Embryonic facial prominence (tissue), 1 donor: ENCODE measurements around the gene MFRP.
A peak's percentile ranks its signal among the peaks of the same experiment; 100 is the strongest.

Experiments used
- DNase-seq: peaks from one replicate; pipeline ENCODE4 v3.0.0-alpha.2; 2016; ENCODE audit errors: extremely low spot score

MFRP gene

DNA sequence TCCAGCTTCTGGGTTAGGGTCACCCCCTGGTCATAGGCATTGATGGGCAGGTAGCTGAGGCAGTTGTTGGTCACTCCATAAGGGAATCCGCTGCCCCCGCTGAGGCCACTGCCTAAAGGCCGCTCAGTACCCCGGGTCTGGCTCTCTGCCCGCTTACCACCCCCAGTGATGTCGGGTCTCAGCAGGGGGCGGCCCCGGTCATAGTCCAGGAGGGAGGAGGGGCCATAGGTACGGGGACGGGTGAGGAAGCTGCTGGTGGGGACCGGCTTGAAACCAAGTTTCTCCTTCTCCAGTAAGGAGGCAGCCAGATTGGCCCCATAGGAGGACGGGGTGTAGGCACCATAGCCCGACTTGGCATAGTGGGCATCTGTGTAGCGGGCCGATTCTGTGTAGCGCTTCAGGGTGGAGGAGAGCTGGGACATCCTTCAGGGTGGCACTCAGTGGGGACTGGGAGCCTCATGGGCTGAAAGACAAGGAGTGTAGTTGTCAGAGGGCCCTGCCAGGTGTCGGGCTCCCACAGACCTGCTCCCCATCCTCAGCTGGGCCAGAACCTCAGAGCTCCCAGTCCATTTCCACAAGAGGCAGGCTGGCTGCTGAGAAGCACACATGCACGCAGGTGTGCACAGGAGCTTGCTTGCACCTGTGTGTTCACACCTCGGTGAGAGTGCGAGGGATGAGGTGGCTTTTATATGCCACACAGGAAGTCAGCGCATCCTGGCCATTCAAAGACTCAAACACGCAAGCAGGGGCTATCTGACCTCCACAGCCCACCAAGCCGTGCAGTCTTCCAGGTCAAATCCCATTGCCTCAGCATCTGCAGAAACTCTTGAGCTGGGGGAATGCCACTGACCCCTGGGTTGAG, 26.8 kb upstream of the MFRP start:
- DNase-seq, result no peak

DNA sequence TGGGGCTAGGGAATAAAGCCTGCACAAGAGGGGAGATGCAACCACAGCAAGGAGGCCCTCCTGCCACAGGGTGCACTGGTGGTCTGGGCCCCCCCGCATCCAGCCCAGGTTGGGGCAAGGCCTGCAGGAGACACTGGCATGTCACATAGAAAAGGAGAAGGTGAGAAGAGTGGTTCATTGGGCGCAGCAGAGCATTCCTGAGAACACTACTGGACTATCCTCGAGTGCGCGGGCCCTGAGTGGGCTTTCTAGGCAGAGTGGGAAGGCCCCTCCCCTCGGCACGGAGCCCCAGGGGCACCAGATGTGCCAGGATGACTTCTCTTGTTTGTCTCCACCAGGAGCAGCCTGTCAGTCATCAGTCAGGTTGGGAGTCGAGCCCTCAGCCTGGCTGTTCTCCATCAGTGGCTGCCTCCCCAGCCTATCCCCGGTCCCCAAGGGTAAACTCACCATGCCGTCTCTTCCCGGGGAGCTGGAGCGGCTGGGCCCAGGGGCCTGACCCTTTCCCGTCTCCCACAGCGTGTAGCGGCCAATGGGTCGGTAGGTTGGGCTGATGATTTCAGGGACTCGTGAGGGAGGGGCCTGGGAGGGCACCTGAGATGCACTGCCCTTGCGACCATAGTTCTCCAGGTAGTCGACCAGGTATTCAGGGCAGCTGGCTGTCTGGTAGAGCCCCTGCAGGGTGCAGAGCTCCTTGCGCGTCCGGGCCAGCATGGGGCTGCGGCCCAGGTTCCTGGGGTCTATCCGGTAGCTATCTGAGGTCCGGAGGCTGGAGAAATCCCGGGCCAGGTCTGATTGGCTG, 26.0 kb upstream of the MFRP start:
- DNase-seq, result no peak

- no peak for DNase-seq
Measured at GRCh38 chr11:119371778-119372182, 25.3 kb upstream of the MFRP start.

DNA sequence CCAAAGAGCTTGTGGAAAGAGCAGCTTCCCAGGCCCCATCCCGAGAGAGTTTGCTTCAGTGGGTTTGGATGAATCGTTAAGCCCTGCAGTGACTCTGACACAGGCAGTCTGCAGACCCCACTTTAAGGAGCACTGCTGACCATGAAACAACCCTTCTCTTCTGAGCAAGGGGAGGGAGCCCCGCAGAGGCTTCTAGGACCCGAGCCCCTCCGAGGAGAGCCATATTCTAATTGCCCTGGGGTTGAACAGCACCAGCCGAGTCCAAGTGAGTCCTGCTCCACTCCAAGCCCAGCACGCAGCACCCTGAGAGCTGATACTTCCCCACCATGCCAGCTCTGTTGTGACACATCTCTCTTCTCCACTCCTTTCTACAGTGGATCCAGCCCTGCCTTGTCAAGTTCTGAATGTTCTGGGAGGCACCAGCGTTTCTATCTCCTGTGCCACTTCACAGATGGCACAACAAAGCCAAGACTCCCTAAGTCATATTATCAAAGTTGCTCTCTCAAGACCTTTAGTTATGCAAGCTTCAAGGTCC, 24.6 kb upstream of the MFRP start:
- DNase-seq, result no peak

DNA sequence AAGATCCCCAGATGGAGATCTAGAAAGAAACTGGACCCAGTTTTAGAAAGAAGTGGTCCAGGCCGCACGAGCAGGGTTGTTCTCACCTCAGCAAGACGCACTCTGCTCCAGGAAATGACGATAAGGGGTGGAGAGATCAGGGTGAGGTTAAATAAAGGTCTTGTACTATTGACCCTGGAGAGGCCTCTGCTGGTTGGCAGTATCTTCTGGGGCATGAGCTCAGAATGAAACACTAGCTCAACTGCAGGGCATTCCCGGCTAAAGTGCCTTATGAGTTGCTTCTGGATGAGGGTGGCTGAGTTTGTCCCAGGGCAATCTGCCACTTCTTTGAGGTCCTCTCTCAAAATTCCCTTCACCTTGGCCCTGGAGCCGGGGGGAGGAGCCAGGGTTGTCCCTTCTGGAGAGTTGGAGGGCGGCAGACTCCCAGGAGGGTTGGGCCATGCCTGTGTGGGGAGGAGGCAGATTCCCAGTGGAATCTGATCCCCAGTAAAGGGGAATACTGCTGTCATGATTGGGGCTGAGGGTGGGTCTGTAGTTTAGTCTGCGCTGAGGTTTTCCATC, 24.1 kb upstream of the MFRP start:
- no peak for DNase-seq

- no peak for DNase-seq
Measured at GRCh38 chr11:119369132-119369925, 22.8 kb upstream of the MFRP start.

DNA sequence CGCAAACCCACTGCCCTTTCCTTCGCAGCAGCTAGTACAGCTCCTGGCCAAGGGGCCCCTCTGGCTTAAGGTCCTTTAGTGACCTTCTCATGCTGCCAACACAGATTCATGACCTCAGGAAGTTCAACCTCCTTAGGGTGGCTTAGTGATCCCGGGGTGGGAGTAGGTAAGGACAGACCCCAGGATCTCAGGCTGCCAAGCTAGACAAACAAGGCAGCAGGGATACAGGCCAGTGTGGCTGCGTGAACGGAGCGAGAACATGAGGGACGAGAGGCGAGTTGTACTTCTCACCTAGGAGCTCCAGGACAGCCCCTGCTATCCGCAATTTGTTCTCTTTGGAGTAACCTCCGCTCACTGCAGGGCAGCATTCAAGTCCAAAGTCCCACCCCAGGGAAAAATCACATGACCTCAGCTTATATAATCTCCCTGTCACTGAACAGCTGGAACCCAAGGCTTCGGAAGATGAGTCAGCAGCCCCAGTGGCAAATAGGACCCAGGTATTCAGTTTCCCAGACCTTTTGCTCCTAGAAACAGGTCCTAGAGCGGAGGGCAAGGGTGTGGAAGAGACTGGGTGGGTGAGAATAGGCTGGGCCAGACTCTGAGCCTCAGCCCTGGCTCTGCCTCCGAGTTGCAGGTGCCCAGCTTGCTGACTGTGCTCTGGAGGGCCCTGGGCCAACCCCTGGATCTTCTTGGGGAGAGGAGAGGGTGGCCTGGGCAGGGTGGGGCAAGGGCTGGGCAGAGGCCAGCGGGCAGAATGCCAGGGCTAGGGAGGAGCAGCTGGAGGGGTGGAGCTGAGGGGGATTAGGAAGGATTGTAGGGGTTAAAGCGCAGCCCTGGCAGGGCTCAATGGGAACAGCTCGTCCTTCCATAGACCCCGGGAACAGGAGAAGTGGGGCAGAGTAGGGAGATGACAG, 21.9 kb upstream of the MFRP start:
- DNase-seq, result no peak

DNA sequence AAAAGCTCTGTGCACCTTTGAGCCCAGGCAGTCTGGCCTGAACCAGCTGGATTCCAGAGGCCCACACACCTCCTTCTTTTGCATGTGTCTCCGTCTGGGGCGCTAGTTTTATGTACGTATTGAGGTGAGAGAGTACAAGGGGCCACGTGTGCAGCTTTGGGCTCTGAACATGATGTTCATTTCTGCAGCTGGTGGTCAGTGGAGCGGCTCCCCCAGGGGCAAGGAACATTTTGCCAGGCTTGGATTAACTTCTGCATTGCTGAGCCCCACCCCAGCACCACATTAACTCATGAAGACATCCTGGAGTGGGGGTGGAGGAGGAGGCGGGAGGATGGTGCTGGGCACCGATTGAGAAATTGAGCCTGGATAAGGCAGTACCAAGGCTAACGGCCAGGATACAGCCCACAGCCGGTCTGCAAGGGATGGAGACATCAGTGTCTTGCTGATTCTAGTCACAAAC, 21.2 kb upstream of the MFRP start:
- DNase-seq, result no peak

DNA sequence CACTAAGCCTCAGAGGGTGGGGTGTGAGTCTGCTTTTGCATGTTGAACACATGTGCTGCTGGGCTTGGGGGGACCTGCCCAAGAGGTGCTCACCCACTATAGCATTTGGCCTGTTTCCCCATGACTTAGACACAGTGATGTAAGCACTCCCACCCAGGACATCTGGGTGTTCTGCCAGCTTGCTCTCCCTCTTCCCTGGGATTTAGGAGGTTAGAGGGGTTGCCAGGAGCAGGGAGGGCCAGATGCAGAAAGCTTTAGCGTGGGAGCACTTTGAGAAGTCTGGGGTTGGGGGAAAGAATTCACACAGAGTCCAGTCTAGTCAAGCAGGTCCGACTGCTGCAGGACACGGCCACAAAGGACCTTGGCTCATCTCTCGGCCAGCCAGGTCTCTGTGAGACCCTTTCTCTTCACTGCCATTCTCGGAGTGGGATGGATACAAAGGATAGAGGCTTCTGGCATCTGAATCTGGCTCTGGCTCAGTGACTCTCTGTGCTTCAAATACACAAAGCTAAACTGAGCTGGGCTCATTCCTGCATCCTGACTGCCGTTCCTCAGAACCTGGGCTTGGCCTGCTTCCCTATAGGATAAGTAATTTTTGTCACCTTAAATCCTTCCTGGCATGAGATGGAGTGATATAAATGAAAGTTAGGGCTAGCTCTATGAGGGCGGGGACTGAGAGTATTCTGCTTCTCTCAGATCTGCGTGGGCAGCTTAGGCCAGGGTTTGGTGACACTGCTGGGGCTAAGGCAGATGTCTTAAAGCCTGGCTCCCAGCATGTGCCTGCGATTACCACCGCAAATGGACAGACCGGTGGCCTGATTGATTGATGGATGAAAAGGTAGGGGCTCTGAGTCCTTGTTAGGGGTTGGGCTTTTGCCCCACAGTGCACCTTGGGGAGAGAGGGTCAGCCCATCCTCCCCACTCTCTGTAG, 20.4 kb upstream of the MFRP start:
- DNase-seq, result no peak

DNA sequence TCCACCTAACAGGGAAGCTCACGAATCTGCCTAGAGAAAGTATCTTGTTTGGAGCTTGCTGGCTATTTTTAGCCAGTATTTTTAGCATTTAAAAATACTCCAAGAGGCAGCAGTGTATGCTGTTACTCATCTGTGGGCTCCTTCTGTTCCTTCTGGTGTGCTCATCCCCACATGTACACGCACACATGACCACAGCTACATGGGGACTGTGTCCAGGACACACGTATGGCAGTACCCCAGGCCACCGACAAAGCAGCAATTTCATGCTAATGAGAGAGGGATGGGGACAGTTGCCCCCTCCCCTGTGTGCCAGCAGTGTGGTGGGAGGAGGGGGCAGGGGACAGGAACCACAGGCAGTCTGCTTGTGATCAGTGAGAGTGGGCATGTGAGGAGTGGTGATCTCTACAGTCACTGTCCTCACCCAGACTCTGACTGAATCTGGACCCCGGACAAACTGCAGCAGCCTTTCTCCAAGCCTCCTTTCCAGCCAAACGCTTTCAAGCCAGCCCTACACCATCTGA, 18.6 kb upstream of the MFRP start:
- DNase-seq, result no peak

DNA sequence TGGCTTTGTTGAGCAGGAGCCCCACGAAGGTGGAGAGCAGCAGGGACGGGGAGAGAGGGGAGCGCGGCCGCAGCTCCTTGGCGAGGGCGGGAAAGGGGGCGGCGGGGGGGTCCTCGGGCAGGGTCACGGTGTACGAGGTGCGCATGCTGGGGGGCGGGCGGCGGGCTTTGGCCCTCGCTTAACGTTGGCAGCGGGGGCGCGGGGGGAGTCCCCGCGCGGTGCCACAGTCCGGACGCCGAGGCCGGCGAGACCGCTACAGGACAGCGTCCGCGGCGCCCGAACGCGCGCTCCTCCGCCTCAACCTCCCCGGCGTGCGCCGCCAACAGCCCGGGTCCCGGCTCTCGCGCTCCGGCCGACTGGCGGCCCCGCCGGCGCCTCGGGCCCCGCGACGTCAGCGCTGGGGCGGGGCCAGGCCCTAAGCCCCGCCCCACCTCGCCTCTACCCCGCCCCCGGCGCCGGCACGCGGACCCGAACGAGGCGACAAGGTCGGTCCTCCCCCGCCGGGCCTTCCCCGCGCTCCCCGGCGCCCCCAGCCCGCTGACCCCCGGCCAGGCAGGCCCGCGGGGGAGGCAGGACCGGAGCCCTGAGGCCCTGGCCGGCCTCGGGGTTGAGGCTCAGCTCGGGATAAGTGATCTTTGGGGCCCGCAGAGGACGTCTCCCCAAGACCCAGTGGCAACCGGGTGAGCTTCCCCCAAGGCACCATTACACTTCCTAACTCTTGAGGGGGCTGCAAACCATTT, 17.5 kb upstream of the MFRP start:
- no peak for DNase-seq

GRCh38 chr11:119363081-119363850, 16.8 kb upstream of the MFRP start:
- no peak for DNase-seq

- DNase-seq, result no peak
Measured at GRCh38 chr11:119362741-119363080, 16.2 kb upstream of the MFRP start.

DNA sequence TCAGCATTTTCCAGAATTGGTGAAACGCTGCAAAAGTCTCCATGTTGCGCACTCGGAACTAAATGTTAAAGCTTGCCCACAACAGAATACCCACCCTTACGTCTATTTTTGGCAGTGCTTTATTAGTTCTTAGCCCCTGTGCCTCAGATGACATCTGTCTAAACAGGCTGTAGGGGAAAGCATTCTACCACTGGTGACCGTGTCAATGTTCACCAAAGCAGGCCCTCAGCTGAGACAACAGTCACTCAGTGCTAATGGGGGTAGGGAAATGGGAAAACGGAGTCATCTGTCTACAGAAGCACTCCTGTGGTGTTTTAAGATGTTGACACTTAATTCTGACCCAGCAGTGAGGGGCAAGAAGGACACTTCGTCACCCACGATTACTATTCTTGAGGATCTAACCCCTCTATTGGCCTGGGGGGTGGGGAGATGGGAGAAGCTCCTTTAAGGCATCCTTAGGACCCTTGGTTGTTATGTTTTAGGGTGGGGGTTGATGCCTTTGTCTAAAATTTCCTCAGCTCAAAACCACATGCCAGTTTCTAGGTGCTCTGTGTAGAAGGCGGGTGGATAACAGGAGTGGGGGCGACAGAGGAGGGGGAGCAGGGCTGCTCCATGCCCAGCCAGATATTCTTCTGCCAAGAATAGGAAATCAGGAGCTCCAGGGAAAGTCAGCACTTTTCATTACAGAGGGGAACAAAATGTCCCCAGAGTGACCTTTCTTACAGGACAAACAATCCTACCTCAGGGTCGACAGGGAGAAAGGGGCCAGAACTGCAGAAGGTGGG, 15.6 kb upstream of the MFRP start:
- no peak for DNase-seq

GRCh38 chr11:119361056-119361787, 14.7 kb upstream of the MFRP start:
- peak; percentile 51 for DNase-seq
